Activated gamma-delta T cell treated with anti-CD3 and anti-CD28 coated beads, Interleukin-2, amount 50 U/mL, for 16 hours (primary cell): ENCODE data around the gene LOXL1.

Source experiments
- DNase-seq: peaks from one replicate; pipeline ENCODE4 v3.0.0-alpha.2; 2020; ENCODE audit warnings: low read depth

LOXL1 gene

GRCh38 chr15:73994413-73994883 is 68.2 kb downstream of the LOXL1 start, which contains the start of gene PML:
TSS of gene PML (plus strand) at chr15:73994716. CDS start at chr15:73994813, 97 bp downstream.
- peak; percentile 90 for DNase-seq

- DNase-seq = no peak
Measured at GRCh38 chr15:73994912-73995622, 68.8 kb downstream of the LOXL1 start.

GRCh38 chr15:73996267-73996666 is 70.0 kb downstream of the LOXL1 start:
- no peak for DNase-seq

- no peak for DNase-seq
Measured at GRCh38 chr15:73996939-73997338, 70.7 kb downstream of the LOXL1 start.

GRCh38 chr15:73997986-73998385 is 71.7 kb downstream of the LOXL1 start:
- no peak for DNase-seq
